ENCODE data around the gene CFAP45.
A peak's percentile ranks its signal among the peaks of the same experiment; 100 is the strongest.

CFAP45 gene

GRCh38 chr1:159855709-159856108 lies 44.3 kb downstream of the CFAP45 start:
- 95% methylated on average over 34 of the region's 34 CpGs for WGBS
- H3K14ac ChIP-seq (ENCODE audit: low read length in 2 of 2) = no peak overlapping the region
- H3K4ac ChIP-seq (ENCODE audit: low read depth in 1 of 2, low read length in 2 of 2) = peak overlapping the region in 1 of 2 experiments; percentile 9
- no peaks in the 10 kb centered on the region for H3K9me3 ChIP-seq (ENCODE audit: control insufficient read depth, low read length)
- no peak overlapping the region for H2BK5ac ChIP-seq (ENCODE audit: low read depth, low read length, poor library complexity, severe bottlenecking)
- H2AFZ ChIP-seq (ENCODE audit: low read depth, low read length) = no peak overlapping the region
- H3K27me3 ChIP-seq (ENCODE audit: control insufficient read depth in 1 of 2, insufficient read depth in 1 of 2, low read length in 2 of 2) = no peaks in the 10 kb centered on the region
- H3K4me3 ChIP-seq (ENCODE audit: insufficient read depth in 1 of 2, low read depth in 1 of 2, low read length in 2 of 2) = peak overlapping the region in 1 of 2 experiments; percentile 80
- H4K8ac ChIP-seq (ENCODE audit: low read length) = no peak overlapping the region
- H3K27ac ChIP-seq (ENCODE audit: low read length, poor library complexity, severe bottlenecking) = no peak overlapping the region
- H3K9ac ChIP-seq (ENCODE audit: low read length) = no peak overlapping the region
- no peak overlapping the region for H2BK120ac ChIP-seq (ENCODE audit: low read depth, low read length)
- peak overlapping the region; percentile 11 to 78 for H2BK12ac ChIP-seq (ENCODE audit: low read length in 2 of 2)
- H3K36me3 ChIP-seq (ENCODE audit: control insufficient read depth in 1 of 2, insufficient read depth in 2 of 2, low read depth in 1 of 2, low read length in 2 of 2) = peaks cover 0 to 10% of the 10 kb centered on the region in 2 experiments
- H3K18ac ChIP-seq (ENCODE audit: low read depth in 1 of 2, low read length in 2 of 2) = no peak overlapping the region
- H2AK5ac ChIP-seq (ENCODE audit: low read length, severe bottlenecking) = no peak overlapping the region
- no peak for DNase-seq
- peaks cover 21% of the 10 kb centered on the region for H3K4me1 ChIP-seq (ENCODE audit: control insufficient read depth, insufficient read depth, low read depth, low read length)
- H3K4me2 ChIP-seq (ENCODE audit: low read length, poor library complexity, severe bottlenecking) = no peak overlapping the region
- H3K23ac ChIP-seq (ENCODE audit: low read length in 2 of 2) = no peak overlapping the region
- peaks cover 5% of the 10 kb centered on the region for H3K79me1 ChIP-seq (replicated peaks; ENCODE audit: low read length, poor library complexity, severe bottlenecking)
- peak overlapping the region; percentile 75 for H4K91ac ChIP-seq (ENCODE audit: low read length)
- no peak overlapping the region for H2BK15ac ChIP-seq (ENCODE audit: low read depth, poor library complexity, severe bottlenecking)

- H2AK5ac ChIP-seq (ENCODE audit: low read length, severe bottlenecking) = no peak overlapping the region
- H3K9ac ChIP-seq (ENCODE audit: low read length) = peak overlapping the region; percentile 91
- peak overlapping the region; percentile 92 for H4K91ac ChIP-seq (ENCODE audit: low read length)
- H3K4ac ChIP-seq (ENCODE audit: low read depth in 1 of 2, low read length in 2 of 2) = peak overlapping the region; percentile 60 to 96
- peak overlapping the region; percentile 76 for H2BK5ac ChIP-seq (ENCODE audit: low read depth, low read length, poor library complexity, severe bottlenecking)
- H2BK15ac ChIP-seq (ENCODE audit: low read depth, poor library complexity, severe bottlenecking) = peak overlapping the region; percentile 78
- peak overlapping the region; percentile 92 for H3K4me2 ChIP-seq (ENCODE audit: low read length, poor library complexity, severe bottlenecking)
- H3K9me3 ChIP-seq (ENCODE audit: control insufficient read depth, low read length) = no peaks in the 10 kb centered on the region
- H2AFZ ChIP-seq (ENCODE audit: low read depth, low read length) = peak overlapping the region; percentile 79
- H3K27ac ChIP-seq (ENCODE audit: low read length, poor library complexity, severe bottlenecking) = peak overlapping the region; percentile 90
- H2BK120ac ChIP-seq (ENCODE audit: low read depth, low read length) = peak overlapping the region; percentile 80
- WGBS = 3% methylated on average over 46 of the region's 59 CpGs
- DNase-seq = peak; percentile 86
- H3K27me3 ChIP-seq (ENCODE audit: control insufficient read depth in 1 of 2, insufficient read depth in 1 of 2, low read length in 2 of 2) = no peaks in the 10 kb centered on the region
- H3K18ac ChIP-seq (ENCODE audit: low read depth in 1 of 2, low read length in 2 of 2) = peak overlapping the region; percentile 91 to 98
- H3K79me1 ChIP-seq (replicated peaks; ENCODE audit: low read length, poor library complexity, severe bottlenecking) = peaks cover 5% of the 10 kb centered on the region
- peak overlapping the region; percentile 97 for H4K8ac ChIP-seq (ENCODE audit: low read length)
- H3K36me3 ChIP-seq (ENCODE audit: control insufficient read depth in 1 of 2, insufficient read depth in 2 of 2, low read depth in 1 of 2, low read length in 2 of 2) = peaks cover 0 to 10% of the 10 kb centered on the region in 2 experiments
- H3K4me3 ChIP-seq (ENCODE audit: insufficient read depth in 1 of 2, low read depth in 1 of 2, low read length in 2 of 2) = peak overlapping the region; percentile 59 to 80
- peak overlapping the region in 1 of 2 experiments; percentile 82 for H3K14ac ChIP-seq (ENCODE audit: low read length in 2 of 2)
- peak overlapping the region in 1 of 2 experiments; percentile 66 for H3K23ac ChIP-seq (ENCODE audit: low read length in 2 of 2)
- peaks cover 22% of the 10 kb centered on the region for H3K4me1 ChIP-seq (ENCODE audit: control insufficient read depth, insufficient read depth, low read depth, low read length)
- H2BK12ac ChIP-seq (ENCODE audit: low read length in 2 of 2) = peak overlapping the region in 1 of 2 experiments; percentile 84
Measured at GRCh38 chr1:159854693-159855192, 45.2 kb downstream of the CFAP45 start.

DNA sequence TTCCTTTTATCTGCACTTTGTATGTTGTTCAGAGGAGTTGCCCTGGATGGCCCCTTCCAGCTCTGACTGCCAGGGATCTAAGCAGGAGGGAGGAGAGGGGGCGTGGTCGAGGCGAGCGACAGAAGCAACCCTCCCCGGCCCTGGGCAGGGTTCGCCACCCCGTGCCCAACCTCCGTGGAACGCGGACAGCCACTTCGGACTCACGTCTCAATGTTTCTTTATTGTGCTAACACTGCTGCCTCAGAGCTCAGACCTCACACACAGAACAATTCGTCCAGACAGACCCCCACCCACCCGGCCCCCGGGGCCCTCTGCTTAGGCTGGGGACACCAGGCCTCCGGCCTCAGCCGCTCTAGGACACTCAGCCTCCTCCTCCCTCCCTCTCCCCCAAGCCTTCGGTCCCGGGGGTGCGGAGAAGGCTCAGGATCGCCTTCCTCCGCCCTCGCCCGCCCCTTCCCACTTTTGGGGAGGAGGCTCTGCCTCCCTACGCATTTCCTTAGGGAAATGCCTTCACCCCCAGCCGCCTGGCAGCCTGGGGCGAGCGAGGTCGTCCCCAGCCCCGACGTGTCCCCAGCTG lies 45.8 kb downstream of the CFAP45 start:
- no peak overlapping the region for H2AK5ac ChIP-seq (ENCODE audit: low read length, severe bottlenecking)
- peak overlapping the region; percentile 97 for H4K8ac ChIP-seq (ENCODE audit: low read length)
- peak overlapping the region; percentile 20 to 63 for H2BK12ac ChIP-seq (ENCODE audit: low read length in 2 of 2)
- H3K18ac ChIP-seq (ENCODE audit: low read depth in 1 of 2, low read length in 2 of 2) = peak overlapping the region; percentile 91 to 98
- DNase-seq = peak; percentile 60
- H2BK120ac ChIP-seq (ENCODE audit: low read depth, low read length) = peak overlapping the region; percentile 44
- H4K91ac ChIP-seq (ENCODE audit: low read length) = peak overlapping the region; percentile 92
- H3K4me2 ChIP-seq (ENCODE audit: low read length, poor library complexity, severe bottlenecking) = peak overlapping the region; percentile 92
- peak overlapping the region in 1 of 2 experiments; percentile 66 for H3K23ac ChIP-seq (ENCODE audit: low read length in 2 of 2)
- peak overlapping the region; percentile 91 for H3K9ac ChIP-seq (ENCODE audit: low read length)
- peak overlapping the region in 1 of 2 experiments; percentile 57 for H3K14ac ChIP-seq (ENCODE audit: low read length in 2 of 2)
- peak overlapping the region; percentile 76 for H2BK5ac ChIP-seq (ENCODE audit: low read depth, low read length, poor library complexity, severe bottlenecking)
- peaks cover 5% of the 10 kb centered on the region for H3K79me1 ChIP-seq (replicated peaks; ENCODE audit: low read length, poor library complexity, severe bottlenecking)
- no peaks in the 10 kb centered on the region for H3K9me3 ChIP-seq (ENCODE audit: control insufficient read depth, low read length)
- H2AFZ ChIP-seq (ENCODE audit: low read depth, low read length) = peak overlapping the region; percentile 79
- H3K36me3 ChIP-seq (ENCODE audit: control insufficient read depth in 1 of 2, insufficient read depth in 2 of 2, low read depth in 1 of 2, low read length in 2 of 2) = peaks cover 0 to 10% of the 10 kb centered on the region in 2 experiments
- WGBS = 2% methylated on average over 26 of the region's 31 CpGs
- peaks cover 19% of the 10 kb centered on the region for H3K4me1 ChIP-seq (ENCODE audit: control insufficient read depth, insufficient read depth, low read depth, low read length)
- H3K4ac ChIP-seq (ENCODE audit: low read depth in 1 of 2, low read length in 2 of 2) = peak overlapping the region; percentile 57 to 96
- H3K4me3 ChIP-seq (ENCODE audit: insufficient read depth in 1 of 2, low read depth in 1 of 2, low read length in 2 of 2) = peak overlapping the region; percentile 59 to 80
- H3K27ac ChIP-seq (ENCODE audit: low read length, poor library complexity, severe bottlenecking) = peak overlapping the region; percentile 90
- no peaks in the 10 kb centered on the region for H3K27me3 ChIP-seq (ENCODE audit: control insufficient read depth in 1 of 2, insufficient read depth in 1 of 2, low read length in 2 of 2)
- H2BK15ac ChIP-seq (ENCODE audit: low read depth, poor library complexity, severe bottlenecking) = no peak overlapping the region

DNA sequence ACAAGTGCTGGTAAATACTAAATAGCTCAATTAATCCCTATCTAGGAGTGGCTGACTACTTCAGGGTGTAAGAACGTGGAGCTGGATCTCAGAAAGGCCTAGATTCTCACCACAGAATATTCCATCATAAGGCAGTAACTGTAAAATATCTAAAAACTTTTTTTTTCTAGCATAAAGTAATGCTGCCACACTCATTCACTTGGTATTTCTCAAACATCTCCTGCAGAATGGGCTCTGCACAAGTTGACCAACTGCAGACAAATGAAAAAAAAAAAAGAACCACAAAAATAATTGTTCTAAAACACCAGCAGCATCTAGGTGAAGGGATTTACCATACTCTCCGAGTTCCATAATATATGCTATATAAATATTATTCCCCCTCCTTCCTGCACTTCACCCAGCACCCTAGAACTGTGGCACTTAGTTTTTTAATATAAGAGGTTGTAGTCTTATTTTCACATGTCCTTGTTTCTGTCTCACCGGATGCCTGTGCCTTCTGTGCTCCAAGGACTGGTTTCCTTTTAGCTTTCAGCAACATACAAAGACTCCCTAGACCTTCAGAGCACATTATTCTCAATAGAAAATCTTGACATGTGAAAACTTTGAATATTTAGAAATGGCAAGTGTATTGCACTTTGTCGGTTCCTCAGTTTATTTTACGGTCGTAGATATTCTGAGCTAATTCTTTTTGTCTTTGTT lies 46.4 kb downstream of the CFAP45 start:
- Histone ChIP-seq H3K23ac (ENCODE audit: low read length in 2 of 2) (no peak overlapping the region), H3K27me3 (ENCODE audit: control insufficient read depth in 1 of 2, insufficient read depth in 1 of 2, low read length in 2 of 2) (no peaks in the 10 kb centered on the region), H3K79me1 (replicated peaks; ENCODE audit: low read length, poor library complexity, severe bottlenecking) (peaks cover 5% of the 10 kb centered on the region), H3K4ac (ENCODE audit: low read depth in 1 of 2, low read length in 2 of 2) (no peak overlapping the region), H2AK5ac (ENCODE audit: low read length, severe bottlenecking) (no peak overlapping the region), H3K27ac (ENCODE audit: low read length, poor library complexity, severe bottlenecking) (peak overlapping the region; percentile 90), H3K14ac (ENCODE audit: low read length in 2 of 2) (no peak overlapping the region), H3K4me1 (ENCODE audit: control insufficient read depth, insufficient read depth, low read depth, low read length) (peaks cover 20% of the 10 kb centered on the region), H3K18ac (ENCODE audit: low read depth in 1 of 2, low read length in 2 of 2) (no peak overlapping the region), H3K9ac (ENCODE audit: low read length) (peak overlapping the region; percentile 91), H3K4me3 (ENCODE audit: insufficient read depth in 1 of 2, low read depth in 1 of 2, low read length in 2 of 2) (peak overlapping the region in 1 of 2 experiments; percentile 80), H4K8ac (ENCODE audit: low read length) (no peak overlapping the region), H2BK12ac (ENCODE audit: low read length in 2 of 2) (no peak overlapping the region), H3K36me3 (ENCODE audit: control insufficient read depth in 1 of 2, insufficient read depth in 2 of 2, low read depth in 1 of 2, low read length in 2 of 2) (peaks cover 0 to 10% of the 10 kb centered on the region in 2 experiments), H4K91ac (ENCODE audit: low read length) (no peak overlapping the region), H2BK120ac (ENCODE audit: low read depth, low read length) (no peak overlapping the region), H2AFZ (ENCODE audit: low read depth, low read length) (no peak overlapping the region), H2BK5ac (ENCODE audit: low read depth, low read length, poor library complexity, severe bottlenecking) (no peak overlapping the region), H3K4me2 (ENCODE audit: low read length, poor library complexity, severe bottlenecking) (peak overlapping the region; percentile 92), H3K9me3 (ENCODE audit: control insufficient read depth, low read length) (no peaks in the 10 kb centered on the region), H2BK15ac (ENCODE audit: low read depth, poor library complexity, severe bottlenecking) (no peak overlapping the region)
- peak; percentile 42 for DNase-seq
- 41% methylated on average over 4 of the region's 6 CpGs for WGBS

Data from mesenchymal stem cell (in vitro differentiated cells and primary cell).